ENCODE data around the gene MACROD1. TPM values are rescaled to one million over a fixed set of nuclear protein-coding genes. Genes with fewer than 3 reads are reported as not detected.

The MACROD1 gene
- total and polyA plus RNA-seq, 9 of the 15 experiments (the other 6 are each of a cell fraction or from before 2014, with no cell fraction given): 1.1 to 60.0 (median 26.4) TPM

- FAIRE-seq (peak; percentile 99), DNase-seq (ENCODE audit: extremely low read depth in 1 of 4, low spot score in 3 of 4) (peak; percentile 89 to 95 (median 89)), ATAC-seq (peak; percentile 76)
- peaks cover 47% of the 10 kb centered on the region for H3K79me2 ChIP-seq (ENCODE audit: control insufficient read depth, insufficient read depth, low read length)
- peak overlapping the region; percentile 77 for H3K4me3 ChIP-seq
- ChIA-PET POLR2A (interaction anchor here (0.6 to 8.2 kb wide), 26 partner anchors 11 to 426 kb away, joined by 3 to 77 read pairs (median 6); partner anchors contain the start of genes BAD, CATSPERZ, COX8A and ESRRA), CTCF (ENCODE audit: low intra/inter-chr PET ratio) (interaction anchor here (2.6 kb wide), 1 partner anchor 94 kb away, joined by 9 read pairs; no protein-coding TSS in a partner anchor)
- TSS peak; percentile 88 for BruUV-seq (replicated peaks)
- in situ Hi-C loops (cut with MboI): no loop called here
- intact Hi-C loops (cut with micrococcal nuclease): loop anchor here (2.0 to 5.0 kb wide), 3 partner anchors 23 to 150 kb away; partner anchors contain the start of genes DNAJC4, PPP1R14B and RPS6KA4
- peaks cover 36 to 70% of the 10 kb centered on the region in 2 experiments for H3K4me1 ChIP-seq (replicated peaks in 1 of 2; ENCODE audit: control insufficient read depth in 2 of 2, insufficient read depth in 2 of 2, low read length in 2 of 2)
- peak overlapping the region; percentile 97 for H3K4me2 ChIP-seq (ENCODE audit: insufficient read depth, low read length)
- peak overlapping the region; percentile 99 to 100 for H3K9ac ChIP-seq (ENCODE audit: insufficient read depth in 1 of 2, low read depth in 2 of 2, low read length in 2 of 2)
- no peaks in the 10 kb centered on the region for H3K9me3 ChIP-seq (replicated peaks; ENCODE audit: control insufficient read depth, insufficient read depth, low read depth, low read length)
- no peaks in the 10 kb centered on the region; the same call in 1 of the 2 replicates for H4K20me1 ChIP-seq (replicated peaks; ENCODE audit: control insufficient read depth, insufficient read depth, low read length)
- peak overlapping the region; percentile 76 for H2AFZ ChIP-seq (ENCODE audit: low read depth, low read length)
- peaks cover 91% of the 10 kb centered on the region for H3K36me3 ChIP-seq (ENCODE audit: control insufficient read depth, insufficient read depth, low read length)
- no peaks in the 10 kb centered on the region for H3K27me3 ChIP-seq (ENCODE audit: control insufficient read depth in 2 of 2, insufficient read depth in 2 of 2, low read length in 2 of 2)
- peaks cover 8% of the 10 kb centered on the region for H3K9me1 ChIP-seq (ENCODE audit: control insufficient read depth, insufficient read depth, low read length)
- under 1% methylated on average over 29 of the region's 30 CpGs for WGBS (ENCODE audit: insufficient coverage, low coverage, missing lambda C conversion rate)
- peak overlapping the region; percentile 100 for H3K27ac ChIP-seq (ENCODE audit: extremely low read depth, low read depth, low read length)
- TF ChIP-seq ZNF174 (CRISPR knock-in tag; IDR thresholded peaks at IDR 0.05): no peak
- no peak for TF ChIP-seq SMAD3 (CRISPR knock-in tag; conservative IDR thresholded peaks at IDR 0.05)
- TF ChIP-seq ESRRB (CRISPR knock-in tag; IDR thresholded peaks at IDR 0.05; ENCODE audit: borderline replicate concordance): no peak
- TF ChIP-seq ZNF644 (tag; IDR thresholded peaks at IDR 0.05; ENCODE audit: low read depth): no peak; the same call in 1 of the 2 replicates
- TF ChIP-seq ZHX1 (conservative IDR thresholded peaks at IDR 0.05; ENCODE audit: low read length): no peak
- TF ChIP-seq ZNF507 (tag; conservative IDR thresholded peaks at IDR 0.05): no peak
These were observed 41.6 kb upstream of the MACROD1 start for GRCh38 chr11:64207256-64208085.
